HG02763 (cell line): Measurements from ENCODE around the gene TTC1.
"Not testable (repeated sequence)": the region's sequence is repeated elsewhere in the genome, so short reads cannot be mapped to it uniquely, and the experiment has no call there.

ENCODE experiments used
- ATAC-seq: cut with Tn5 transposase; IDR thresholded peaks from one replicate; pipeline ENCODE4 v1.9.1; 2021; ENCODE audit warnings: mild to moderate bottlenecking, moderate library complexity; ENCODE audit not compliant: unreplicated experiment

Gene TTC1

GRCh38 chr5:160036884-160037283, 27.9 kb downstream of the TTC1 start:
- ATAC-seq, result no peak

GRCh38 chr5:160039810-160040470, 31.0 kb downstream of the TTC1 start:
- ATAC-seq, result no peak

GRCh38 chr5:160040471-160040835, 31.5 kb downstream of the TTC1 start:
- ATAC-seq, result no peak

- no peak for ATAC-seq
Measured at GRCh38 chr5:160042671-160043070, 33.7 kb downstream of the TTC1 start.

GRCh38 chr5:160044391-160044804, 35.5 kb downstream of the TTC1 start:
- no peak for ATAC-seq

GRCh38 chr5:160044967-160045366, 36.0 kb downstream of the TTC1 start:
- ATAC-seq, result no peak

- no peak for ATAC-seq
Measured at GRCh38 chr5:160047423-160047822, 38.5 kb downstream of the TTC1 start.

GRCh38 chr5:160048131-160048530, 39.2 kb downstream of the TTC1 start:
- ATAC-seq, result no peak

- ATAC-seq, result no peak
Measured at GRCh38 chr5:160049099-160049498, 40.2 kb downstream of the TTC1 start.

GRCh38 chr5:160054047-160054446, 45.1 kb downstream of the TTC1 start:
- no peak for ATAC-seq

GRCh38 chr5:160054831-160055230, 45.9 kb downstream of the TTC1 start:
- no peak for ATAC-seq

- ATAC-seq, result no peak
Measured at GRCh38 chr5:160057256-160057655, 48.3 kb downstream of the TTC1 start.

- ATAC-seq, result no peak
Measured at GRCh38 chr5:160060001-160060400, 51.1 kb downstream of the TTC1 start.

- no peak for ATAC-seq
Measured at GRCh38 chr5:160061770-160062169, 52.8 kb downstream of the TTC1 start.

- no peak for ATAC-seq
Measured at GRCh38 chr5:160064417-160064810, 55.5 kb downstream of the TTC1 start.

- ATAC-seq, result no peak
Measured at GRCh38 chr5:160064995-160065614, 56.2 kb downstream of the TTC1 start.

GRCh38 chr5:160069120-160069519, 60.2 kb downstream of the TTC1 start:
- not testable (repeated sequence) for ATAC-seq

GRCh38 chr5:160071516-160071915, 62.6 kb downstream of the TTC1 start:
- ATAC-seq, result no peak

GRCh38 chr5:160071916-160072315, 63.0 kb downstream of the TTC1 start:
- no peak for ATAC-seq

- no peak for ATAC-seq
Measured at GRCh38 chr5:160075073-160075472, 66.1 kb downstream of the TTC1 start.

- no peak for ATAC-seq
Measured at GRCh38 chr5:160076997-160077396, 68.1 kb downstream of the TTC1 start.

GRCh38 chr5:160079753-160080152, 70.8 kb downstream of the TTC1 start:
- no peak for ATAC-seq

- no peak for ATAC-seq
Measured at GRCh38 chr5:160081495-160081894, 72.6 kb downstream of the TTC1 start.
